Neuronal stem cell (in vitro differentiated cells): ENCODE results near the gene GGA1.
A peak's percentile ranks its signal among the peaks of the same experiment; 100 is the strongest.

Experiments
- DNase-seq: peaks from one replicate; pipeline ENCODE4 v3.0.0-alpha.2; 2013; ENCODE audit warnings: low spot score
- H2AFZ ChIP-seq: one replicate; pipeline ENCODE4 v1.6.1; 2013; ENCODE audit warnings: mild to moderate bottlenecking, low read length, inconsistent platforms
- H2AK5ac ChIP-seq: 2 replicates; pipeline ENCODE4 v1.6.1; 2013; ENCODE audit warnings: low read depth, mild to moderate bottlenecking, inconsistent platforms, low read length, moderate library complexity, mixed read lengths
- H2BK120ac ChIP-seq: 2 replicates; pipeline ENCODE4 v1.6.1; 2013; ENCODE audit warnings: low read depth, mild to moderate bottlenecking, inconsistent platforms, low read length, moderate library complexity, mixed read lengths
- H2BK12ac ChIP-seq: one replicate; pipeline ENCODE4 v1.6.1; 2013; ENCODE audit warnings: low read length, inconsistent platforms
- H2BK15ac ChIP-seq: 2 replicates; pipeline ENCODE4 v1.6.1; 2013; ENCODE audit warnings: mild to moderate bottlenecking, low read length, inconsistent platforms, mixed read lengths
- H2BK5ac ChIP-seq: one replicate; pipeline ENCODE4 v1.6.1; 2013; ENCODE audit warnings: inconsistent platforms, mild to moderate bottlenecking, low read length, moderate library complexity
- H3K14ac ChIP-seq: one replicate; pipeline ENCODE4 v1.6.1; 2013; ENCODE audit warnings: low read length, inconsistent platforms
- H3K18ac ChIP-seq: 2 replicates; pipeline ENCODE4 v1.6.1; 2013; ENCODE audit warnings: low read length, inconsistent platforms
- H3K23ac ChIP-seq: 2 replicates; pipeline ENCODE4 v1.6.1; 2013; ENCODE audit warnings: low read depth, mild to moderate bottlenecking, mixed read lengths, low read length, inconsistent platforms; ENCODE audit not compliant: poor library complexity
- H3K27ac ChIP-seq: replicated peaks from 3 replicates; pipeline ENCODE4 v1.5.1; 2013; ENCODE audit warnings: low read length, inconsistent platforms
- H3K27me3 ChIP-seq, 3 experiments: 2 replicates each; pipeline ENCODE4 v1.6.1; 2013; ENCODE audit warnings: low read length in 3 of 3, mild to moderate bottlenecking in 2 of 3, inconsistent platforms in 1 of 3, low read depth in 1 of 3, mixed read lengths in 1 of 3, moderate library complexity in 1 of 3; ENCODE audit not compliant: control insufficient read depth in 3 of 3, insufficient read depth in 3 of 3
- H3K36me3 ChIP-seq, 2 donors: replicated peaks in 1 of 2; 2 replicates each; pipeline ENCODE4 v1.6.1; 2013; ENCODE audit warnings: low read length in 2 of 2; ENCODE audit not compliant: control insufficient read depth in 2 of 2, insufficient read depth in 2 of 2
- H3K4ac ChIP-seq: 2 replicates; pipeline ENCODE4 v1.6.1; 2013; ENCODE audit warnings: inconsistent platforms, mild to moderate bottlenecking, low read length, moderate library complexity
- H3K4me1 ChIP-seq, 2 donors: 1 replicate in 1 of 2; 2 replicates in 1 of 2; pipeline ENCODE4 v1.6.1; 2013; ENCODE audit warnings: low read length in 2 of 2, low read depth in 1 of 2; ENCODE audit not compliant: control insufficient read depth in 2 of 2, insufficient read depth in 1 of 2
- H3K4me2 ChIP-seq: one replicate; pipeline ENCODE4 v1.6.1; 2013; ENCODE audit warnings: mild to moderate bottlenecking, low read length, inconsistent platforms; ENCODE audit not compliant: insufficient read depth, poor library complexity, severe bottlenecking
- H3K4me3 ChIP-seq, 2 donors: 2 replicates each; pipeline ENCODE4 v1.5.1; 2013; ENCODE audit warnings: low read length in 2 of 2, mild to moderate bottlenecking in 2 of 2, inconsistent platforms in 1 of 2, moderate library complexity in 1 of 2
- H3K79me1 ChIP-seq: one replicate; pipeline ENCODE4 v1.6.1; 2013; ENCODE audit warnings: low read depth, mild to moderate bottlenecking, inconsistent platforms, low read length, moderate library complexity
- H3K9ac ChIP-seq: one replicate; pipeline ENCODE4 v1.6.1; 2013; ENCODE audit warnings: mild to moderate bottlenecking, low read depth, low read length, inconsistent platforms; ENCODE audit not compliant: poor library complexity
- H3K9me3 ChIP-seq, 2 donors: replicated peaks in 1 of 2; 2 replicates each; pipeline versions ENCODE3 to v1.6.1; 2013; ENCODE audit warnings: low read length in 2 of 2, mild to moderate bottlenecking in 2 of 2, inconsistent platforms in 1 of 2, low read depth in 1 of 2, mixed read lengths in 1 of 2, moderate library complexity in 1 of 2; ENCODE audit not compliant: control insufficient read depth in 2 of 2, insufficient read depth in 1 of 2
- H4K8ac ChIP-seq: one replicate; pipeline ENCODE4 v1.6.1; 2013; ENCODE audit warnings: low read depth, mild to moderate bottlenecking, inconsistent platforms, low read length, moderate library complexity
- H4K91ac ChIP-seq: one replicate; pipeline ENCODE4 v1.6.1; 2013; ENCODE audit warnings: low read length, low read depth, mild to moderate bottlenecking, inconsistent platforms; ENCODE audit not compliant: poor library complexity
- WGBS, 2 donors: extraction: QIAGEN DNeasy Blood & Tissue Kit; methylation state at CpG; one replicate each; pipeline ENCODE4 v1.1.7; 2013; ENCODE audit warnings: missing lambda C conversion rate in 2 of 2, mixed read lengths in 1 of 2; ENCODE audit not compliant: insufficient read length in 2 of 2, insufficient replicate concordance in 1 of 2; ENCODE audit errors: extremely low coverage in 2 of 2; 5-methylcytosine and 5-hydroxymethylcytosine counted together

GGA1 gene

DNA sequence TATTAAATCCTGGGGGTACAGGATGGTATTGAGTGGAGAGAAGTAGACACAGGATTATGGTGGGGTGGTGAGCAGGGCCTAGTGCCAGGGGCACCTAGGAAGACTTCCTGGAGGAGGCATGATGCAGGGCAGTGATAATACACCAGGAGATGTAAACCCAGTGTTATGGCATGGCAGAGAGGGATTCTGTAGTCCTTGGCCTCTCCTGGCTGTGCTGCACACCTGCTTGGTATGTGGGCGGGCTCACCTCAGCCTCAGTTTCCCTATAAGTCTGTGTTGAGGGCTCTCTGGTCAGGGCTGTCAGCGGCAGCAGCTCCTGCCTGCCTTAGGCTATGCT, 52.0 kb downstream of the GGA1 start:
- no peak overlapping the region for H2AK5ac ChIP-seq
- H3K18ac ChIP-seq, result no peak overlapping the region
- H2BK5ac ChIP-seq, result no peak overlapping the region
- DNase-seq, result no peak
- WGBS, 2 donors, result no CpG with 5 or more reads among the region's 2 CpGs
- H3K27ac ChIP-seq, result no peak overlapping the region
- H3K4me1 ChIP-seq, result peaks cover 11 to 16% of the 10 kb centered on the region in 2 donors
- no peak overlapping the region for H2AFZ ChIP-seq
- H3K27me3 ChIP-seq, result no peaks in the 10 kb centered on the region
- H3K4me3 ChIP-seq, result peak overlapping the region in 1 of 2 donors; percentile 52
- peaks cover 18% of the 10 kb centered on the region for H3K79me1 ChIP-seq
- H2BK12ac ChIP-seq, result no peak overlapping the region
- no peak overlapping the region for H4K91ac ChIP-seq
- no peak overlapping the region for H2BK15ac ChIP-seq
- no peak overlapping the region for H3K4ac ChIP-seq
- no peak overlapping the region for H2BK120ac ChIP-seq
- peaks cover 7 to 38% of the 10 kb centered on the region in 2 donors for H3K36me3 ChIP-seq
- no peak overlapping the region for H3K23ac ChIP-seq
- no peak overlapping the region for H3K4me2 ChIP-seq
- H4K8ac ChIP-seq, result no peak overlapping the region
- no peak overlapping the region for H3K14ac ChIP-seq
- H3K9me3 ChIP-seq, result no peaks in the 10 kb centered on the region
- H3K9ac ChIP-seq, result no peak overlapping the region

DNA sequence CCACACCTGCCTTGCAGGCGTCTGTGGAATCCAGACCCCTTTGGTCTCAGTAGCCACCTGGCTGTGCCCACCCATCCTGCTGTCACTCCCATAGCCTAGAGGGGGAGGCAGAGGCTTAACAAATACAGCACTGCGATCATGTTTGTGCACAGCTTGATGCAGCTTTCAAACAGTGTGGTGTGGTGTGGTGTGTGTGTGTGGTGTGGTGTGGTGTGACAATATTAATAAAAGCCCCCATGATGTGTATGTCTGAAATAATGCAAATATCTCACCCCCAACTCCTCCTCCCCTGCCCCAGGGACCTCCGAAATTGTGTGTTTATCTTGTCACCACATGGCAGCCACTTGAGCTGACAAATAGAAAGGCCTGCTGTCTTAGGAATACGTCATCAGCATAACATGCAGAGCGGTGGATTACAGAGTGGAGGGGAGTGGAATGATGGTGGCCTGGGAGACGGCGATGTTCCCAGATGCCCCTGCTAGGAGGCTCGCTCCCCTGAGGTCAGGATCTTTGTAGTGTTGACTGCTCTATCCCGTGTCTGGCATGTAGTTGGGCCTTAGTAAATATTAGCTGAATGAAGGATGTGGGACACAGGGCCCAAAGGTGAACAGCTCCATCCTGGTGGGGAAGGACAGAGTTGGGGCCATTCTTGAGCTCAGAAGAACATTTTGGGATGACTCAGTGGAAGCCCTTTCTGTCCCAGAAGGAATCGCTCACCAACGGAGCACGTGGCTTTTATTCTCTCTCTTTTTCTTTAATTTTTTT, 52.7 kb downstream of the GGA1 start:
- no CpG with 5 or more reads among the region's 12 CpGs for WGBS, 2 donors
- Histone ChIP-seq H3K27me3 (no peaks in the 10 kb centered on the region), H2AFZ (no peak overlapping the region), H3K36me3 (peaks cover 14 to 45% of the 10 kb centered on the region in 2 donors), H2AK5ac (no peak overlapping the region), H2BK5ac (no peak overlapping the region), H3K14ac (no peak overlapping the region), H2BK12ac (no peak overlapping the region), H3K4me1 (peaks cover 11 to 16% of the 10 kb centered on the region in 2 donors), H2BK15ac (no peak overlapping the region), H3K4me2 (no peak overlapping the region), H2BK120ac (no peak overlapping the region), H3K27ac (no peak overlapping the region), H3K23ac (no peak overlapping the region), H3K9ac (no peak overlapping the region), H3K18ac (no peak overlapping the region), H3K4me3 (no peak overlapping the region), H3K4ac (no peak overlapping the region), H3K9me3 (no peaks in the 10 kb centered on the region), H3K79me1 (peaks cover 20% of the 10 kb centered on the region), H4K91ac (no peak overlapping the region), H4K8ac (no peak overlapping the region)
- DNase-seq, result no peak

DNA sequence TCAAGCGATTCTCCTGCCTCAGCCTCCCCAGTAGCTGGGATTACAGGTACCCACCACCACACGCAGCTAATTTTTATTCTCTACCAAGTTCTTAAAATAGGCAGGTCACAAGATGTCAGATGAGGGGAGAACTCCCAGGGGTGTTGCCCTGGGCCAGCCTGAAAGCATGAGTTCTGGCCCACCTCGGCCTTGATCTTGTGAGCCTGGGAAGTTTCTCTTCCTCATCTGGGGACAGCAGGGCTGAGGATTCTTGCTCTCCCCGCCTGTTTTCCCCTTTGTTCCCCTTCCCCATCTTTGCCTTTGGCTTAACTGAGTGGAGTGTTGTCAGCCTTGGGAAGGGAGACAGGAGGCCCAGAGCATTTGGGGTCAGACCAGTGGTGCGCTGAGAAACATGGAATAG, 53.4 kb downstream of the GGA1 start:
- DNase-seq, result no peak
- no peak overlapping the region for H3K9ac ChIP-seq
- H2AK5ac ChIP-seq, result no peak overlapping the region
- no peak overlapping the region for H2BK15ac ChIP-seq
- no peak overlapping the region for H2BK12ac ChIP-seq
- no peaks in the 10 kb centered on the region for H3K9me3 ChIP-seq
- no peak overlapping the region for H3K18ac ChIP-seq
- no peak overlapping the region for H4K8ac ChIP-seq
- no CpG with 5 or more reads among the region's 5 CpGs for WGBS, 2 donors
- H3K36me3 ChIP-seq, result peaks cover 20 to 52% of the 10 kb centered on the region in 2 donors
- H3K4me2 ChIP-seq, result no peak overlapping the region
- no peak overlapping the region for H3K4ac ChIP-seq
- H2AFZ ChIP-seq, result no peak overlapping the region
- no peak overlapping the region for H3K4me3 ChIP-seq
- H3K79me1 ChIP-seq, result peaks cover 22% of the 10 kb centered on the region
- no peak overlapping the region for H2BK5ac ChIP-seq
- no peak overlapping the region for H2BK120ac ChIP-seq
- H3K23ac ChIP-seq, result no peak overlapping the region
- H3K14ac ChIP-seq, result no peak overlapping the region
- no peak overlapping the region for H3K27ac ChIP-seq
- H3K4me1 ChIP-seq, result peaks cover 11 to 16% of the 10 kb centered on the region in 2 donors
- no peaks in the 10 kb centered on the region for H3K27me3 ChIP-seq
- no peak overlapping the region for H4K91ac ChIP-seq

- H3K9me3 ChIP-seq, result no peaks in the 10 kb centered on the region
- H3K4me2 ChIP-seq, result no peak overlapping the region
- H3K79me1 ChIP-seq, result peaks cover 23% of the 10 kb centered on the region
- no peaks in the 10 kb centered on the region for H3K27me3 ChIP-seq
- no peak overlapping the region for H2BK12ac ChIP-seq
- WGBS, 2 donors, result no CpG with 5 or more reads among the region's 16 CpGs
- no peak overlapping the region for H3K4ac ChIP-seq
- H4K91ac ChIP-seq, result no peak overlapping the region
- H3K4me3 ChIP-seq, result no peak overlapping the region
- DNase-seq, result no peak
- H2BK120ac ChIP-seq, result no peak overlapping the region
- no peak overlapping the region for H2AK5ac ChIP-seq
- H2AFZ ChIP-seq, result no peak overlapping the region
- H3K9ac ChIP-seq, result no peak overlapping the region
- H4K8ac ChIP-seq, result no peak overlapping the region
- H2BK15ac ChIP-seq, result no peak overlapping the region
- H2BK5ac ChIP-seq, result no peak overlapping the region
- H3K23ac ChIP-seq, result no peak overlapping the region
- H3K14ac ChIP-seq, result no peak overlapping the region
- no peak overlapping the region for H3K27ac ChIP-seq
- no peak overlapping the region for H3K18ac ChIP-seq
- H3K4me1 ChIP-seq, result peaks cover 8 to 16% of the 10 kb centered on the region in 2 donors
- H3K36me3 ChIP-seq, result peaks cover 20 to 58% of the 10 kb centered on the region in 2 donors
Observed at GRCh38 chr22:37663521-37664140, 55.0 kb downstream of the GGA1 start.
